ENCODE data around the gene DGKI.

The DGKI gene

GRCh38 chr7:137633133-137633532, 213.6 kb downstream of the DGKI start:
- Histone ChIP-seq H3K4me3 (ENCODE audit: control insufficient read depth in 1 of 7, extremely low read depth in 1 of 7, insufficient read depth in 4 of 7, low read depth in 2 of 7, low read length in 6 of 7) (no peak overlapping the region), H3K36me3 (ENCODE audit: control insufficient read depth in 4 of 4, insufficient read depth in 4 of 4, low read length in 3 of 4) (no peaks in the 10 kb centered on the region), H3K4me1 (ENCODE audit: control extremely low read depth in 1 of 4, control insufficient read depth in 4 of 4, insufficient read depth in 4 of 4, low read length in 3 of 4) (no peaks in the 10 kb centered on the region), H3K27me3 (replicated peaks in 2 of 5; ENCODE audit: control insufficient read depth in 4 of 5, insufficient read depth in 5 of 5, low read length in 4 of 5) (peaks cover 0 to 4% (median 3%) of the 10 kb centered on the region in 5 experiments), H3K9me3 (ENCODE audit: control extremely low read depth in 1 of 5, control insufficient read depth in 4 of 5, insufficient read depth in 2 of 5, low read depth in 1 of 5, low read length in 4 of 5) (no peaks in the 10 kb centered on the region), H3K27ac (ENCODE audit: insufficient read depth in 1 of 2, low read depth in 1 of 2, low read length in 2 of 2, poor library complexity in 1 of 2, severe bottlenecking in 2 of 2) (no peak overlapping the region)
- peak in 1 of 3 donors; percentile 8 for DNase-seq
- CTCF ChIA-PET = no interaction called here
- WGBS (ENCODE audit: insufficient coverage) = 100% methylated on average over 1 of the region's 5 CpGs
- POLR2A ChIA-PET = no interaction called here

- WGBS (ENCODE audit: insufficient coverage) = 94% methylated on average over 2 of the region's 3 CpGs
- H3K36me3 ChIP-seq (ENCODE audit: control insufficient read depth in 4 of 4, insufficient read depth in 4 of 4, low read length in 3 of 4) = no peaks in the 10 kb centered on the region
- no peaks in the 10 kb centered on the region for H3K9me3 ChIP-seq (ENCODE audit: control extremely low read depth in 1 of 5, control insufficient read depth in 4 of 5, insufficient read depth in 2 of 5, low read depth in 1 of 5, low read length in 4 of 5)
- H3K27me3 ChIP-seq (replicated peaks in 2 of 5; ENCODE audit: control insufficient read depth in 4 of 5, insufficient read depth in 5 of 5, low read length in 4 of 5) = peaks cover 0 to 6% (median 0%) of the 10 kb centered on the region in 5 experiments
- no peak overlapping the region for H3K4me3 ChIP-seq (ENCODE audit: control insufficient read depth in 1 of 7, extremely low read depth in 1 of 7, insufficient read depth in 4 of 7, low read depth in 2 of 7, low read length in 6 of 7)
- ChIA-PET CTCF (interaction anchor here (1.1 to 3.9 kb wide), 6 partner anchors 8 to 35 kb away, joined by 3 to 35 read pairs (median 8); no protein-coding TSS in a partner anchor), POLR2A (no interaction called here)
- no peak overlapping the region for H3K27ac ChIP-seq (ENCODE audit: insufficient read depth in 1 of 2, low read depth in 1 of 2, low read length in 2 of 2, poor library complexity in 1 of 2, severe bottlenecking in 2 of 2)
- H3K4me1 ChIP-seq (ENCODE audit: control extremely low read depth in 1 of 4, control insufficient read depth in 4 of 4, insufficient read depth in 4 of 4, low read length in 3 of 4) = peaks cover 0 to 2% (median 0%) of the 10 kb centered on the region in 4 experiments
- no peak for DNase-seq
These were observed 218.6 kb downstream of the DGKI start for GRCh38 chr7:137628216-137628615.

- Histone ChIP-seq H3K4me3 (ENCODE audit: control insufficient read depth in 1 of 7, extremely low read depth in 1 of 7, insufficient read depth in 4 of 7, low read depth in 2 of 7, low read length in 6 of 7) (no peak overlapping the region), H3K27ac (ENCODE audit: insufficient read depth in 1 of 2, low read depth in 1 of 2, low read length in 2 of 2, poor library complexity in 1 of 2, severe bottlenecking in 2 of 2) (no peak overlapping the region), H3K27me3 (replicated peaks in 2 of 5; ENCODE audit: control insufficient read depth in 4 of 5, insufficient read depth in 5 of 5, low read length in 4 of 5) (peaks cover 0 to 6% (median 0%) of the 10 kb centered on the region in 5 experiments), H3K36me3 (ENCODE audit: control insufficient read depth in 4 of 4, insufficient read depth in 4 of 4, low read length in 3 of 4) (no peaks in the 10 kb centered on the region), H3K9me3 (ENCODE audit: control extremely low read depth in 1 of 5, control insufficient read depth in 4 of 5, insufficient read depth in 2 of 5, low read depth in 1 of 5, low read length in 4 of 5) (no peaks in the 10 kb centered on the region), H3K4me1 (ENCODE audit: control extremely low read depth in 1 of 4, control insufficient read depth in 4 of 4, insufficient read depth in 4 of 4, low read length in 3 of 4) (peaks cover 0 to 2% (median 0%) of the 10 kb centered on the region in 4 experiments)
- CTCF ChIA-PET = interaction anchor here (0.9 to 3.9 kb wide), 11 partner anchors 10 to 1944 kb away, joined by 3 to 35 read pairs (median 5); no protein-coding TSS in a partner anchor
- 15% methylated on average over 7 of the region's 8 CpGs for WGBS (ENCODE audit: insufficient coverage)
- peak; percentile 42 to 69 (median 60) for DNase-seq
- POLR2A ChIA-PET = no interaction called here
These were observed 220.2 kb downstream of the DGKI start for GRCh38 chr7:137626469-137627067.

- H3K9me3 ChIP-seq (ENCODE audit: control extremely low read depth in 1 of 5, control insufficient read depth in 4 of 5, insufficient read depth in 2 of 5, low read depth in 1 of 5, low read length in 4 of 5) = no peaks in the 10 kb centered on the region
- 96% methylated on average over 5 of the region's 7 CpGs for WGBS (ENCODE audit: insufficient coverage)
- H3K4me3 ChIP-seq (ENCODE audit: control insufficient read depth in 1 of 7, extremely low read depth in 1 of 7, insufficient read depth in 4 of 7, low read depth in 2 of 7, low read length in 6 of 7) = no peak overlapping the region
- POLR2A ChIA-PET = no interaction called here
- peak in 2 of 3 donors; percentile 18 to 19 for DNase-seq
- no peaks in the 10 kb centered on the region for H3K36me3 ChIP-seq (ENCODE audit: control insufficient read depth in 4 of 4, insufficient read depth in 4 of 4, low read length in 3 of 4)
- H3K27ac ChIP-seq (ENCODE audit: insufficient read depth in 1 of 2, low read depth in 1 of 2, low read length in 2 of 2, poor library complexity in 1 of 2, severe bottlenecking in 2 of 2) = no peak overlapping the region
- H3K4me1 ChIP-seq (ENCODE audit: control extremely low read depth in 1 of 4, control insufficient read depth in 4 of 4, insufficient read depth in 4 of 4, low read length in 3 of 4) = peaks cover 0 to 4% (median 0%) of the 10 kb centered on the region in 4 experiments
- CTCF ChIA-PET = interaction anchor here (1.2 to 3.9 kb wide), 6 partner anchors 11 to 1943 kb away, joined by 3 to 35 read pairs (median 8); no protein-coding TSS in a partner anchor
- H3K27me3 ChIP-seq (replicated peaks in 2 of 5; ENCODE audit: control insufficient read depth in 4 of 5, insufficient read depth in 5 of 5, low read length in 4 of 5) = peaks cover 0 to 6% (median 0%) of the 10 kb centered on the region in 5 experiments
These were observed 221.6 kb downstream of the DGKI start for GRCh38 chr7:137625197-137625596.

- Histone ChIP-seq H3K4me1 (ENCODE audit: control extremely low read depth in 1 of 4, control insufficient read depth in 4 of 4, insufficient read depth in 4 of 4, low read length in 3 of 4) (peaks cover 0 to 3% (median 0%) of the 10 kb centered on the region in 4 experiments), H3K4me3 (ENCODE audit: control insufficient read depth in 1 of 7, extremely low read depth in 1 of 7, insufficient read depth in 4 of 7, low read depth in 2 of 7, low read length in 6 of 7) (no peak overlapping the region), H3K9me3 (ENCODE audit: control extremely low read depth in 1 of 5, control insufficient read depth in 4 of 5, insufficient read depth in 2 of 5, low read depth in 1 of 5, low read length in 4 of 5) (no peaks in the 10 kb centered on the region), H3K27ac (ENCODE audit: insufficient read depth in 1 of 2, low read depth in 1 of 2, low read length in 2 of 2, poor library complexity in 1 of 2, severe bottlenecking in 2 of 2) (no peak overlapping the region), H3K36me3 (ENCODE audit: control insufficient read depth in 4 of 4, insufficient read depth in 4 of 4, low read length in 3 of 4) (no peaks in the 10 kb centered on the region), H3K27me3 (replicated peaks in 2 of 5; ENCODE audit: control insufficient read depth in 4 of 5, insufficient read depth in 5 of 5, low read length in 4 of 5) (no peaks in the 10 kb centered on the region)
- CTCF ChIA-PET = no interaction called here
- DNase-seq = no peak
- POLR2A ChIA-PET = interaction anchor here (0.6 kb wide), 1 partner anchor 391 kb away, joined by 3 read pairs; no protein-coding TSS in a partner anchor
- no CpG with 5 or more reads among the region's 1 CpG for WGBS (ENCODE audit: insufficient coverage)
These were observed 227.6 kb downstream of the DGKI start for GRCh38 chr7:137619181-137619580.

- Histone ChIP-seq H3K27me3 (replicated peaks in 2 of 5; ENCODE audit: control insufficient read depth in 4 of 5, insufficient read depth in 5 of 5, low read length in 4 of 5) (no peaks in the 10 kb centered on the region), H3K9me3 (ENCODE audit: control extremely low read depth in 1 of 5, control insufficient read depth in 4 of 5, insufficient read depth in 2 of 5, low read depth in 1 of 5, low read length in 4 of 5) (no peaks in the 10 kb centered on the region), H3K36me3 (ENCODE audit: control insufficient read depth in 4 of 4, insufficient read depth in 4 of 4, low read length in 3 of 4) (no peaks in the 10 kb centered on the region), H3K4me1 (ENCODE audit: control extremely low read depth in 1 of 4, control insufficient read depth in 4 of 4, insufficient read depth in 4 of 4, low read length in 3 of 4) (peaks cover 0 to 3% (median 0%) of the 10 kb centered on the region in 4 experiments), H3K4me3 (ENCODE audit: control insufficient read depth in 1 of 7, extremely low read depth in 1 of 7, insufficient read depth in 4 of 7, low read depth in 2 of 7, low read length in 6 of 7) (no peak overlapping the region), H3K27ac (ENCODE audit: insufficient read depth in 1 of 2, low read depth in 1 of 2, low read length in 2 of 2, poor library complexity in 1 of 2, severe bottlenecking in 2 of 2) (no peak overlapping the region)
- CTCF ChIA-PET = no interaction called here
- POLR2A ChIA-PET = no interaction called here
- DNase-seq = no peak
- 100% methylated on average over 1 of the region's 1 CpG for WGBS (ENCODE audit: insufficient coverage)
These were observed 228.0 kb downstream of the DGKI start for GRCh38 chr7:137618748-137619147.

GRCh38 chr7:137613006-137613525, 233.7 kb downstream of the DGKI start:
- POLR2A ChIA-PET = no interaction called here
- no peaks in the 10 kb centered on the region for H3K36me3 ChIP-seq (ENCODE audit: control insufficient read depth in 4 of 4, insufficient read depth in 4 of 4, low read length in 3 of 4)
- no peaks in the 10 kb centered on the region for H3K9me3 ChIP-seq (ENCODE audit: control extremely low read depth in 1 of 5, control insufficient read depth in 4 of 5, insufficient read depth in 2 of 5, low read depth in 1 of 5, low read length in 4 of 5)
- no peak overlapping the region for H3K27ac ChIP-seq (ENCODE audit: insufficient read depth in 1 of 2, low read depth in 1 of 2, low read length in 2 of 2, poor library complexity in 1 of 2, severe bottlenecking in 2 of 2)
- no peak overlapping the region for H3K4me3 ChIP-seq (ENCODE audit: control insufficient read depth in 1 of 7, extremely low read depth in 1 of 7, insufficient read depth in 4 of 7, low read depth in 2 of 7, low read length in 6 of 7)
- no peak for DNase-seq
- CTCF ChIA-PET = no interaction called here
- whole genome bisulfite sequencing (ENCODE audit: insufficient coverage) = no CpG with 5 or more reads among the region's 3 CpGs
- H3K4me1 ChIP-seq (ENCODE audit: control extremely low read depth in 1 of 4, control insufficient read depth in 4 of 4, insufficient read depth in 4 of 4, low read length in 3 of 4) = no peaks in the 10 kb centered on the region
- H3K27me3 ChIP-seq (replicated peaks in 2 of 5; ENCODE audit: control insufficient read depth in 4 of 5, insufficient read depth in 5 of 5, low read length in 4 of 5) = peaks cover 0 to 5% (median 2%) of the 10 kb centered on the region in 5 experiments

All from common myeloid progenitor, CD34-positive (primary cell).